GM18517 (cell line): Measurements from ENCODE around the gene IL1R1.

Experiments used
- ATAC-seq: cut with Tn5 transposase; IDR thresholded peaks from one replicate; pipeline ENCODE4 v1.9.1; 2021; ENCODE audit warnings: mild to moderate bottlenecking, moderate library complexity; ENCODE audit not compliant: unreplicated experiment

Gene IL1R1

DNA sequence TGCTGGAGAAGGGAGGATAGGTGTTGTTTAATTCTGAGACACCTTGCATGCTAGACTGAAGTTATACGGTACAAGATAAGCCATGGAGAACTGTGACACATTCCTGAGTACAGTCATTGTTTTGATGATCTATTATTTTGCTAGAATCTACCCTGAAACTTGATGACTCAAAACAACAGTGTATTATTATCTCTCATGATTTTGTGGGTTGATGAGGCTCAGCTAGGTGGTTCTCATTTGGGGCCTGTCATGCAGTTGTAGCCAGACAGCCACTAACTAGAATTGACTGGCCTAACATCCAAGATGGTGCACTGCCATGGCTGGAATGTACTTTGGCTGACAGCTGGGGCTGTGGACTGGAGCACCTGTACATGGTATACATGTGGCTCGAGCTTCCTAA is 5.4 kb upstream of the IL1R1 start:
- ATAC-seq: peak; percentile 44

DNA sequence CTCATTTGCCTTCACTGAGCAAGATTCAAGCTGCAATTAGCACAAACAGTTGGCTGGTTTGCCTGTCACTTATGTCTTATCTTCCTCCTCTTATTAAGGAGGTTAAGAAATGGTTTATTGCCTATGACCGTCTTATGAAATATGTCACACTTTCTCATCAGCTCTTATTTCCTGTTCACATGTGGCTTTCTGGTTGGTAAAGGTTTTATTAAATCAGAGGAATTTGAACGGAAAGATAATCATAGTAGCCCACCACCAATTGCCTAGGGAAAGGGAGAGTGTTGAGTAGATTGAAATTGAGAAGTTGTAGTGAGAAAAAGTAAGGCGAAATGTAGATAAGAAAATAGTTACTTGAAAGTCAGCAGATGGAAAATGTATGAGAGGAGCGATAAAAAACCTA is 4.2 kb upstream of the IL1R1 start:
- no peak for ATAC-seq

DNA sequence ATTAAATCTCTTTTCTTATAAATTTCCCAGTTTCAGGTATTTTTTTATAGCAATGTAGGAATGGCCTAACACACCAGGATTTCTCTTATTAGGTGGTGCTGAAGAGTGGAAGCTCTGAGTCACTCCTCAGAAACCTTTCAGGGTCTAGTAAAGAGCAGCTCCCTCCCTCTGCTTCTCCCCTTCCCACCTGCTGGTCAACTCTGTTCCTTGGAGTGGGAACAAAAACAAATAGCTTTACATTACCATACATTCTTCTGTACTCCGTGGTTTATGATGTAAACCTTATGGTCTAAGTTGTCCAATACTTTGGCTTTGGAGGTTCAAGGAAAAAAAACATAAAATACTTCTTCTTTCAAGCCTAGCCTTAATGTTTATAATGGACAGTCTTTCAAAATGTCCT is 2.7 kb upstream of the IL1R1 start:
- no peak for ATAC-seq

DNA sequence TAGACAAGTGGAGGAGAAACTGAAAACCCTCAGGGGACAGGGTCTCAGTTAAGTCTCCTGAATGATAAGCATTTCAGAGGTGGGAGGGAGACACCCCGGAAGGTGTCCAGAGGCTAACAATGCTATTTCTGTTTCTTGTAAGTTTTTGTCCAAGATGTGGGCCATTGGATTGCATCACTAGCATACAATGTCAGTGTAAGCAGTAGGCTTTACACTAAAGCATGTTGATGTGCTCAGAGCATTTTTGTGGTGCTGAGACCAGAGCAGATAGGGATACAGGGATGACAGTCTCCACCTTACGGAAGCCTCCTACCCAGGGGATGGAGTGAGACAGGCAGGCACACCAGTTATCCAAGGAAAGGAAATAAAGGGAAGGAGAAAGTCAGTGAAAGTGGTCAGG is 2.2 kb upstream of the IL1R1 start:
- ATAC-seq: no peak

GRCh38 chr2:102141011-102141943 is 1.3 kb upstream of the IL1R1 start:
- ATAC-seq: no peak

DNA sequence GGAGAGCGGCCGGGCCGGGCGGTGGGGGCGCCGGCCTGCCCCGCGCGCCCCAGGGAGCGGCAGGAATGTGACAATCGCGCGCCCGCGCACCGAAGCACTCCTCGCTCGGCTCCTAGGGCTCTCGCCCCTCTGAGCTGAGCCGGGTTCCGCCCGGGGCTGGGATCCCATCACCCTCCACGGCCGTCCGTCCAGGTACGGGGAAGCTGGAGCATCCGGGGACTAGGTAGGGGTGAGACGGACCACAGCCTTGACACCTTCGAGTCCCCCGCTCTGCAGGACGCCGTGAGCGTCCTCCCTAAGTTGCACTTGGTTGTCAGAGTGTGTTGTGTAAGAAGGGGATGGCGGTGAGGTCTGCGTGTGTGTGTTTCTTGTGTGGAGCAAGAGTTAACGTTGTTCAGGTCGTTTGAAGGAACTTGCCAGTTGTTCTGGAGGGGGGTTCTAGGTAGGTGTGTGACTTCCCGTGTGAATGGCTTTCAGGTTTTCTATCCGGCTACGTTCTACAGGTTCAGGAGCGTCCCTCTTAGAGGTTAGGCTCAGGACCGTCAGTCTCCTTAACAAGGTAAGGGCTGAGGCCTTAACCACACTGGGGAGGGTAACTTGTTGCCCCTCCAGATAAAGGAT is 393 bp downstream of the IL1R1 start:
- peak; percentile 26 for ATAC-seq

- ATAC-seq: no peak
Observed at GRCh38 chr2:102143450-102143985, 972 bp downstream of the IL1R1 start.

GRCh38 chr2:102144128-102144527 is 1.6 kb downstream of the IL1R1 start:
- no peak for ATAC-seq

GRCh38 chr2:102145107-102145506 is 2.6 kb downstream of the IL1R1 start:
- no peak for ATAC-seq

DNA sequence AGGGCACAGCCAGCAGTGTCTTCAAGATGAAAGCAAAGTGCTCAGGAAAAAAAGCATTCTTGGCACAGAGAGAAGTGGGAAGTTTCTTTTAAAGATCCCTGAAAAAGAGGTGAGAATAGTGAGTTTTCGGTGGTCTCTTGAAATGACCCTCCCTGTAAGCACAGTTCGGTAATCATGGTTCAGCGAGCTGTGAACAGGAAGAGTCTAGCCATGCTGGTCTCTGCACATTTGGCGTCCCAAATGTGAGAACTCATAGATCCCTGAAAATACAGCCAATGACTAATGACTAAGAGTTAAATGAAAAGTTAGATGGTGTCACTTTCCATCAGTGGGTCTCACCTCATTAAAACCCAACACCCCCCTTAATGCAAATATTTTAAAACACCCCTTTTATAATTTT is 3.4 kb downstream of the IL1R1 start:
- no peak for ATAC-seq

DNA sequence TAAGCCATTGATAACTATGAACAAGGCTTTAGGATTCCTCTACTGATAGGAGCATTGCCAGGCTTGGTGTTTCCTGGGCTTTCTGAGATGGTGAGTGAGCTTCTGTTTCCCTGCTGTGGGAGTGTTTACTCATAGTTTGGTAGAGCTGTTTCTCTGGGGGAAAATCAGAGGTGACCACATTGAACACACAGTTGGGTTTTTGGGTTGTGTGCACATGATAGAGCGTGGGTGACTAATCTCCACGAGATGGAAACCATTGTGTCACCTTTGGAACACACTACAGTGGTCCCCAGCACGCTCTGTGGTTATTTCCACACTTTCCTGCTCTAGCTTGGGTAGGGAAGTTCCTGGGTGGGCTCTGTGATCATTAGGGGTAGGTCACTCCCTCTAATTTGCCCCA is 5.4 kb downstream of the IL1R1 start:
- no peak for ATAC-seq

GRCh38 chr2:102149243-102149642 is 6.7 kb downstream of the IL1R1 start:
- no peak for ATAC-seq

- no peak for ATAC-seq
Observed at GRCh38 chr2:102149644-102150455, 7.3 kb downstream of the IL1R1 start.

DNA sequence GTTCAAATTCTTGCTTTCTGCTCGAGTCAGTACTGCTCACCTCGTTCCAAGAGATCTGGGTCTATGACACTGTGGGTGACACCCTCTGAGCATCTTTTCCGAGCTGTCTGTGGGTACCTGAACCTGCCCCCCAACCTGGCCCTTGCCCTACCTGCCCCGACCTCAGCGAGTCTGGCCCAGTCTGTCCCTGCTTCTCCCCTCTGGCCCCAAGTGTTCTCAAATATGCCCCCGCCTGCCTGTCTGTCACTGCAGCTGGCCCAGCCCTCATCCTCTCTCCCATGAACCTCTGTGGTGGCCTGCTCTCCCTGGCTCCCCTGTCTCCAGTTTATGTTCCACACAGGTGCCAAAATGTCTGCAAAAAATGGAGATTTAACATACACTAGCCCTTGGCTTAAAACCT is 11.8 kb downstream of the IL1R1 start:
- no peak for ATAC-seq

GRCh38 chr2:102154946-102155702 is 12.6 kb downstream of the IL1R1 start:
- no peak for ATAC-seq

DNA sequence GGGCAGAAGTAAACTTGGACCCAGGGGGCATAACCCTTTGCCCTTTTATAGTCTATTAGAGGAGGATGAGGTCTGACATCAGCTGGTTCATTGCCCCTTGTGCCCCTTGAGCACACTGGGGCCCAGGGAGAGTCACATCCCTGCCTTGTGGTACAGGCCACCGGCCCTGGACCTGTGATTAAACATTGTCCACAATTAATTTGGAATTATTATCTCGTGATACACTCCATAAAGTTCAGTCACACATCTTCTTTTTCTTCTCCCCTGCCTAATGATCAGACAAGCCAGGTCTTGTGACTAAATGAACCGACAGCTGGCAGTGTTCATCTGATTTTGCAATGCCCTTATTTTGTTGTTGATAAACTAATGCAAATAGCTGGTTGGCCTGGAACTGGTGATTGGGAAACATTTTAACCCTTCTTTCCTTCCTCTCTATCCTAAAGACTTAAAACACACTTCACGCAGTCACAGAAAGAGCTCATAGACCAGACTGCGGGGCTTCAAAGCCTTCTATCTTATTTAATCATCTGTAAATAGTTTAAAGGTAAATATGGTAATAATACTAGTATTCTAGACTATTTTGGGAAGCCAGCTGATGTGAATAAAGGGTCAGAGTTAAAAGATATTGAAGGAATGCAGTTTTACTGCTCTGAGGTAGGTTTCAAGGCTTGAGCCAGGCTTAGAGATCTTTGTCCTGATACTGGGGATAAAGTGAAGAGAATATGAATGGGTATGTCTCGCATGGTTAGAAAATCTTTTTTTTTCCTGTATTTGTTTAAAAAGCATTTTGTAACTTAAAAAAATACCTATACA is 13.4 kb downstream of the IL1R1 start:
- ATAC-seq: no peak

DNA sequence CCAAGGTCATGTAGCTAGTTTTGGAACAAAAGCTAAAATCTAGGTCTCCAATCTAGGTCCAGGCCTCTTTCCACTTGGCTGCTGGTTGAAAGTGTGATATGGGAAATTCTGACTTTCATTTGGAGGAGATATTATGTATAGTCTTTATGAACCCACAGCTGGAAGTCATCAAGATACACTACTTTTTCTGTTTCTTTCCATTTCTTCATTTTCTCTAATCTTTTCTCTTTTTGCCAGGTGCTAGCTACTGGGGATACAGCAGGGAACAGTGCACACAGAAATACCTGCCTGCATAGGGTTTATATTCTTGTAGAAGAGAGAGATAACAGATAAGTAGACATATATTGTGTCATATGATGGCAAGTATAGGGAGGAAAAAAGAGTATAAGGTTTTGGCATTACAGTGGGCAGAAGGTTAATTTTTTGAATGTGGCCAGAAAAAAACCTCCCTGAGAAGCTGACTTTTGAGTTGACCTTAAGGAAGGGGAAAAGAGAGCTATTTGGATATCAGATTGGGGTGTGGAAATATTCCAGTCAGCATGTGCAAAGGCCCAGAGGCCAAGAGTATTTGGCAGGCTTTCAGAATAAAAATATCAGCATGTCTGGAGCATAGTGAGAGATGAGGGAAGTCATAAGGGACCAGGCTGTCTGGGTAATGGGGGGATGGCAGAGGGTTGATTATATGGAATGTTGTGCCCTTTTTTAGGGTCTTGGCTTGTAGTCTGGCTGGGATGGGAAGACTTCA is 15.6 kb downstream of the IL1R1 start:
- ATAC-seq: no peak

GRCh38 chr2:102159295-102159694 is 16.7 kb downstream of the IL1R1 start:
- no peak for ATAC-seq
